CD14-positive monocyte (primary cell): ENCODE results near the gene ASCC3. TPM values are rescaled to one million over a fixed set of nuclear protein-coding genes. Genes with fewer than 3 reads are reported as not detected.

Experiments used
- DNase-seq, 3 donors: peaks; one replicate each; pipeline ENCODE4 v3.0.0-alpha.2; 2011 to 2022
- H2AFZ ChIP-seq: 2 replicates; pipeline ENCODE4 v1.6.0; 2012; ENCODE audit warnings: mild to moderate bottlenecking, low read depth, low read length, inconsistent platforms; ENCODE audit not compliant: insufficient read depth, poor library complexity, severe bottlenecking
- H3K27ac ChIP-seq, 2 donors: 1 replicate in 1 of 2; 2 replicates in 1 of 2; pipeline ENCODE4 v1.5.1; 2012 to 2013; ENCODE audit warnings: low read length in 2 of 2, control low read depth in 1 of 2, inconsistent platforms in 1 of 2, low read depth in 1 of 2, mild to moderate bottlenecking in 1 of 2
- H3K27me3 ChIP-seq, 2 donors: one replicate each; pipeline versions ENCODE4 v1.6.0 to v1.6.1; 2011 to 2013; ENCODE audit warnings: low read length in 2 of 2; ENCODE audit not compliant: control insufficient read depth in 2 of 2, insufficient read depth in 2 of 2
- H3K36me3 ChIP-seq, 2 donors: replicated peaks in 1 of 2; 1 replicate in 1 of 2; 2 replicates in 1 of 2; pipeline versions ENCODE4 v1.5.1 to v1.6.1; 2012 to 2013; ENCODE audit warnings: low read length in 2 of 2, control low read depth in 1 of 2, inconsistent platforms in 1 of 2, mild to moderate bottlenecking in 1 of 2; ENCODE audit not compliant: insufficient read depth in 2 of 2, control insufficient read depth in 1 of 2
- H3K4me1 ChIP-seq, 2 donors: 1 replicate in 1 of 2; 2 replicates in 1 of 2; pipeline versions ENCODE4 v1.5.1 to v1.6.1; 2012 to 2013; ENCODE audit warnings: low read length in 2 of 2, control low read depth in 1 of 2, inconsistent platforms in 1 of 2, mild to moderate bottlenecking in 1 of 2, moderate library complexity in 1 of 2; ENCODE audit not compliant: insufficient read depth in 2 of 2, control insufficient read depth in 1 of 2
- H3K4me2 ChIP-seq: replicated peaks from 2 replicates; pipeline ENCODE3; 2012; ENCODE audit warnings: low read length, moderate library complexity, mild to moderate bottlenecking; ENCODE audit not compliant: poor library complexity, severe bottlenecking; ENCODE audit errors: extremely low read depth
- H3K4me3 ChIP-seq, 3 experiments: fragments of 200-600 bp in 1 of 3; sonication (generic) in 1 of 3; replicated peaks in 1 of 3; 1 replicate in 2 of 3; 2 replicates in 1 of 3; pipeline ENCODE4 v1.5.1; 2011 to 2013; ENCODE audit warnings: low read length in 3 of 3, mild to moderate bottlenecking in 3 of 3, control low read depth in 2 of 3, low read depth in 2 of 3, inconsistent platforms in 1 of 3, moderate library complexity in 1 of 3
- H3K79me2 ChIP-seq: 2 replicates; pipeline ENCODE4 v1.6.0; 2012; ENCODE audit warnings: mild to moderate bottlenecking, control low read depth, inconsistent platforms, low read length, moderate library complexity; ENCODE audit not compliant: insufficient read depth
- H3K9ac ChIP-seq: 2 replicates; pipeline ENCODE4 v1.6.0; 2017; ENCODE audit warnings: low read length, mild to moderate bottlenecking; ENCODE audit not compliant: insufficient read depth, poor library complexity, severe bottlenecking
- H3K9me3 ChIP-seq, 2 donors: replicated peaks in 1 of 2; 1 replicate in 1 of 2; 2 replicates in 1 of 2; pipeline versions ENCODE4 v1.5.1 to v1.6.1; 2012 to 2013; ENCODE audit warnings: low read length in 2 of 2, control low read depth in 1 of 2; ENCODE audit not compliant: control insufficient read depth in 1 of 2, insufficient read depth in 1 of 2
- H4K20me1 ChIP-seq: 2 replicates; pipeline ENCODE4 v1.6.0; 2012; ENCODE audit warnings: mild to moderate bottlenecking, low read length, control low read depth, moderate library complexity; ENCODE audit not compliant: insufficient read depth
- H3K27ac Mint-ChIP-seq, 7 donors: one replicate each; pipeline ENCODE4 v1.8.0; 2020; ENCODE audit warnings: mild to moderate bottlenecking in 7 of 7, mixed read lengths in 7 of 7, moderate library complexity in 6 of 7, inconsistent platforms in 2 of 7
- H3K27me3 Mint-ChIP-seq, 3 donors: one replicate each; pipeline ENCODE4 v1.8.0; 2021 to 2022; ENCODE audit warnings: low read depth in 3 of 3, mild to moderate bottlenecking in 3 of 3, mixed read lengths in 3 of 3, moderate library complexity in 3 of 3, inconsistent platforms in 1 of 3
- H3K36me3 Mint-ChIP-seq, 2 donors: one replicate each; pipeline ENCODE4 v1.8.0; 2020; ENCODE audit warnings: mixed read lengths in 2 of 2, inconsistent platforms in 1 of 2, mild to moderate bottlenecking in 1 of 2
- H3K4me1 Mint-ChIP-seq: one replicate; pipeline ENCODE4 v1.8.0; 2020; ENCODE audit warnings: mild to moderate bottlenecking, mixed read lengths
- H3K4me3 Mint-ChIP-seq, 2 donors: one replicate each; pipeline ENCODE4 v1.8.0; 2020; ENCODE audit warnings: mild to moderate bottlenecking in 2 of 2, mixed read lengths in 2 of 2, moderate library complexity in 1 of 2
- H3K9me3 Mint-ChIP-seq, 7 donors: one replicate each; pipeline ENCODE4 v1.8.0; 2020 to 2022; ENCODE audit warnings: mixed read lengths in 7 of 7, mild to moderate bottlenecking in 6 of 7, moderate library complexity in 6 of 7, inconsistent platforms in 2 of 7
- CTCF ChIP-seq: fragments of 200-600 bp; IDR thresholded peaks from one replicate; pipeline ENCODE4 v1.8.0; 2022; ENCODE audit warnings: antibody characterized with exemption, mild to moderate bottlenecking
- WGBS: methylation state at CpG from one replicate; pipeline ENCODE4 v1.1.5; 2013; ENCODE audit warnings: missing lambda C conversion rate; ENCODE audit not compliant: insufficient coverage; 5-methylcytosine and 5-hydroxymethylcytosine counted together
- intact Hi-C, 2 donors: fragments of 100-400 bp; cut with micrococcal nuclease; formaldehyde crosslinking; loops; one replicate each; pipeline versions ENCODE4 v1.15.0 to v1.15.1; 2023
- polyA plus RNA-seq, 3 donors: library from polyadenylated mRNA; depleted of rRNA in 1 of 3; unstranded in 2 of 3; stranded (reverse) in 1 of 3; fragments of 300-500 nt in 2 of 3; fragments of >200 nt in 1 of 3; fragmentation: Illumina TruSeq in 2 of 3; gene quantifications; 1 replicate in 2 of 3; 2 replicates in 1 of 3; pipeline ENCODE4 v1.2.3, GENCODE V29; 2012 to 2021

Gene ASCC3
- polyA plus RNA-seq, 3 donors, result 6.4 to 12.9 (median 10.6) TPM

- intact Hi-C loops, result no loop called here
- WGBS, result no CpG with 5 or more reads among the region's 5 CpGs
- H3K79me2 ChIP-seq, result no peaks in the 10 kb centered on the region
These were observed 326.9 kb downstream of the ASCC3 start for GRCh38 chr6:100554228-100554627.

GRCh38 chr6:100553243-100553642 lies 327.9 kb downstream of the ASCC3 start:
- TF ChIP-seq CTCF, result no peak
- Histone ChIP-seq H3K4me1 (no peaks in the 10 kb centered on the region), H3K79me2 (no peaks in the 10 kb centered on the region), H3K9ac (no peak overlapping the region), H2AFZ (no peak overlapping the region), H3K27me3 (no peaks in the 10 kb centered on the region), H4K20me1 (no peaks in the 10 kb centered on the region), H3K4me3 (no peak overlapping the region), H3K4me2 (no peak overlapping the region), H3K36me3 (no peaks in the 10 kb centered on the region), H3K9me3 (no peaks in the 10 kb centered on the region), H3K27ac (no peak overlapping the region)
- intact Hi-C loops, result no loop called here
- no peaks in the 10 kb centered on the region for H3K4me1 Mint-ChIP-seq
- WGBS, result no CpG with 5 or more reads among the region's 1 CpG
- H3K9me3 Mint-ChIP-seq, result no peaks in the 10 kb centered on the region
- no peaks in the 10 kb centered on the region for H3K27me3 Mint-ChIP-seq
- no peak overlapping the region for H3K27ac Mint-ChIP-seq
- H3K4me3 Mint-ChIP-seq, result no peak overlapping the region
- DNase-seq, result no peak
- H3K36me3 Mint-ChIP-seq, result peaks cover 3 to 6% of the 10 kb centered on the region in 2 donors

More at GRCh38 chr6:100554228-100554627, 326.9 kb downstream of the ASCC3 start:
- Mint-ChIP-seq H3K36me3 (peaks cover 5 to 7% of the 10 kb centered on the region in 2 donors), H3K27me3 (no peaks in the 10 kb centered on the region), H3K4me1 (no peaks in the 10 kb centered on the region), H3K4me3 (no peak overlapping the region), H3K9me3 (no peaks in the 10 kb centered on the region), H3K27ac (no peak overlapping the region)
- no peak overlapping the region for H2AFZ ChIP-seq
- no peaks in the 10 kb centered on the region for H3K36me3 ChIP-seq
- no peaks in the 10 kb centered on the region for H4K20me1 ChIP-seq
- no peaks in the 10 kb centered on the region for H3K27me3 ChIP-seq
- no peak overlapping the region for H3K27ac ChIP-seq
- DNase-seq, result no peak
- H3K9me3 ChIP-seq, result no peaks in the 10 kb centered on the region
- H3K9ac ChIP-seq, result no peak overlapping the region
- H3K4me2 ChIP-seq, result no peak overlapping the region
- H3K4me3 ChIP-seq, result no peak overlapping the region
- no peaks in the 10 kb centered on the region for H3K4me1 ChIP-seq
- no peak for TF ChIP-seq CTCF
